Measurements from ENCODE around the gene SLC3A2.
"Not testable (repeated sequence)": the region's sequence is repeated elsewhere in the genome, so short reads cannot be mapped to it uniquely, and the experiment has no call there.

SLC3A2 gene

DNA sequence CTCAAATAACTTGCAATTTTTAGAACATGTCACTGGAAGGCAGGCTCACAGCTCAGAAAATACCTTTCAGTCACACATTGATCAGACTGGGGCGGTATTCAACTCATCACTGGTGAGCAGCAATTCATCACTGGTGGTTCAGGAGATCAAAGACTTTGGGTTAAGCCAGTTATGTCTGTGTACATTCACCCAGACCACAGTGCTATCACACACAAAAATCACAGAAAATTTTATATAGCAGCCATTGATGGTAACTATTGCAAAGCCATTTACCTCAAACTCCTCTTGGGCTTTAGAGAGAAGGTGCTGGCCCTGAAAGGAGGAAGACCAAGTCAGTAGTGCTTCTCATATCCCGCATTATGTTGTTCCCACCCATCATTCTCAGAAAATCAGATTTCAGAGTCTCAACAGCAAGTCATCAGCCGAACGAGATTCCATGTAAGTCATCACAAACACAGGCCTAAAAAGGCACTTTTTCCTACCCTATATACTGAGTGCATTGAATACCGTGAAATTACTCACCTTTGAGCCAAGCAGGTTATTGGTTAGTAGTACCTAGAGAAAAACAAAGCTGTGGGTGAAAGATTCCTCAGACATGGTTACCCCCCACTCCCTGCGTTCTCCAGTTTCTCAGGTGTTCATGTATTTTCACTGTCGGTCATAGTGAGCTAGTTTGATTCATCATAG lies 27.3 kb upstream of the SLC3A2 start:
- no peak for DNase-seq

DNA sequence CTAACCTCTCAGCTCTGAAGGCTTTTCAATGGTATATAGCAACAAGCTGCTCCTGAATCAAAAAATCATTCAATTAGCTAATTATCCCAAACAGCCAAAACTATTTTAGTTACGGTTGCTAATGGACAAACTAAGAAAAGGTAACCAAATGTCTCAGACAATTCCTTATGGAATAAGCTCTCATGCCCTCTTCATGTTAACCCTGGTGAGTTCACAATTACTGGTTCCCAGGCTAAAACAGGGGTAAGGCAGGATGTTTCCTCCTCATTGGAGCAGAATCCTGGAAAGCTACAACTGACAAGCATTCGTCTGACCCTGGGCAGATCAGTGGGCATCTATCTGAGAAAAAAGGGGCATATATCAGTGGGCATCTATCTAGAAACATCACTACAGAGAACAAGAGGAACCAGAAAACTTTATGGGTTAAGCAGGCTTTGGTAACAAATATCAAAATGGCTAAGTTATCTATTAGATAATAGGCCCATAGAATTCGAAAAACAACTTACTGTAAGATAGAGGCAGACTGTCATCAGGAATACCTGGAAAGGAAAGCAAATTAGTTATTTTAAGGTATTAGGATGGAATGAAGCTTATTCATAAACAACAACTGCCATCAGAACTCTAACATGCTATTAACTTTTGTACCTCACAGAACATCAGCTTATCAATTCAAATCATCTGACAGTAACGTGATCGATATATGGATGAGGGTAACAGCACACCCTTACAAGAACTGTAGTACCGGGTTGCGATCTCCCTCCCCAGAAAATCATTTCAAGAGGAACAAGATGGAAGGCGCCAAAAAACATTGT lies 26.5 kb upstream of the SLC3A2 start:
- DNase-seq, result no peak

DNA sequence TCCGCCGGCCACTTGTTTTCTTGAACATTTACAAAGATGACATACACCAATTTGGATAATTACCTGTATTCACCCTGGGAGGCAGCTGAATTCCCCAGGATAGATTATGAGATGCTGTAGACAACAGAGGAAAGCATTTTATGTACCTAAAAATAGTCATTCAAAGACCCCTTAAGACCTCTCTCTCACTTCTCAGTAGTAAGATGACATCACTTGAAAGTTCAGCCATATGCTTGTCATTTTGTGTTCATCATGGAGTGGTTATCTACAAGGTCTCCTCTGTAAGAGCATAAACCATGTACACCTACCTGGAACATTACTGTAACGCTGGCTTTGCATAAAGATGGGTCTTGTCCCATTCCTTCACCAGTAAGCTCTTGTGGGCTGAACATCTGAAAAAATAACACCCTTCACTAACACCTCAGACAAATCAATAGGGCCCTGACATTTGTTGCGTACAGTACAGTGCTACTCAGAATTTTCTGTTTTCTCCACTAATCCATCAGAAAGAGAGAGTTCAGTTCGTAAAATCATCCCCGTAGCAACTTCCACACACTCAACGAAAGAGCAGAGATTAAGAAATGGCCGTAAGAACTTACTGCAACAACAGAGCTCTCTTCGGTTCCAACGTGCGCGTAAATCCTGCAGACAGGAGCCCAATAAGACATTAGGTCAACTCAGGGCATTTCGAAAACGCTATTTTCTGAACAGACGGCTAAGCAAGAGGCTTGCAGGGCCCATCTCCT lies 25.7 kb upstream of the SLC3A2 start:
- DNase-seq, result no peak

DNA sequence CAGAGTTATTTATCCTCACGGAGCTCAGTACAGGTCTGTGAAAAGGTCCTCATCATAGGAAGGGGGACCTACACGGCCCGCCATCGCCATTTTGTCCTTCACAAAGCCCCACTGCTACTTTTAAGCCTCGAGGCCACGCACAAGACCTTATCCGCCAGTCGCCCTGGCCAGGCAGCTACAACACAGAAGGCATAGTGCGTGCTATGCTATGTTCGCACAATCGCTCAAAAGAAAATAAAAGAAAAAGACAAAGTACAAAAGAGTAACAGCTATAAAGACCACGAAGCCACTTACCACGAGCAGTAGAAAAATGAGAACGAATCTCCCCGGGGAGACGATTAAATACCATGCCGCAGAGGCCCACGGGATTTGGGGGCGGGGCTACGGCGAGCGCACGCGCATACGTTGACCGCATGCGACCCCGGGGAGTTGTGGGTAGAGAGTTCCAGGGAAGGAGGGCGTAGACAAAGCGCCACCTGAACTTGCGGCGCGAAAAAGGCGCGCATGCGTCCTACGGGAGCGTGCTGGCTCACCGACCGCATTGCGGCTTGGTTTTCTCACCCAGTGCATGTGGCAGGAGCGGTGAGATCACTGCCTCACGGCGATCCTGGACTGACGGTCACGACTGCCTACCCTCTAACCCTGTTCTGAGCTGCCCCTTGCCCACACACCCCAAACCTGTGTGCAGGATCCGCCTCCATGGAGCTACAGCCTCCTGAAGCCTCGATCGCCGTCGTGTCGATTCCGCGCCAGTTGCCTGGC lies 24.9 kb upstream of the SLC3A2 start:
- peak; percentile 97 for DNase-seq

DNA sequence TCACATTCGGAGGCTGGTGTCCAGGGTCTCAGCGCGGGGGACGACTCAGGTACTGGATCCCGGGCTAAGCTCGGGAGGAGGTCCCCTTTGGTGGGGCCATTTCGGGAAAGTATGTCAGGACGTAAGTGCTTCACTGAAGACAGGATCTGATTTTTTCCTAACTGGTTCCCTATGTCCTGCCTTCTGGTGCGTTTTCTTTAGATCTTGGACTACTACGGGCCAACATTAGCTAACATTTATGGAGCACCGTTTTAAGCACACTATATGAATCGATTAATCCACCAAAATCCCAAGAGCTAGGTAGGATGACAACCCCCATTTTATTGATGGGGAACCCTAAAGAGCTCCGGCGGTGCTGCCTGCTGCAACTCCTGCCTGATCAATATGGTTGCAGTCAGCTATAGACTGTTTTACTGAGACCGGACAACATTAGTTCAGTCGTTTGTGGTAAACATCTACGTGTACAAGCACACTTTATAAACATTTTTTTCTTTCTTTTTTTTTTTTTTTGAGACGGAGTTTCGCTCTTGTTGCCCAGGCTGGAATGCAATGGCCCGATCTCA lies 24.3 kb upstream of the SLC3A2 start:
- DNase-seq, result peak; percentile 58

DNA sequence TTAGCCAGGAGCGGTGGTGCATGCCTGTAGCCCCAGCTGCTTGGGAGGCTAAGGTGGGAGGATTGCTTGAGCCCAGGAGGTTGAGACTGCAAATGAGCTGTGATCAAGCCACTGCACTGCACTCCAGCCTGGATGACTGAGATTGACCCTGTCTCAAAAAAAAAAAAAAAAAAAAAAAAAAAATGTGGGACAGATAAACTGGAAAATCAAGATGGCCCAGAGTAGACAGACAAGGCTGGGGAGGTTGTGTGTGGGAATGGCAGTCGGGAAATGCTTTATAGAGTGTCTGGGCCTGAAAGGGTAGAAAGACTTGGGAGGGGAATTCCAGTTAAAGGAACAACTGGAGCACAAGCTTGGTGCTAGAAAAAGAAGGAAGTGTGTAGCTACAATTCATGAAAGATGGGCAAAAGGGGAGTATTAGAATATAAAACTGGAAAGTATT lies 23.1 kb upstream of the SLC3A2 start:
- DNase-seq, result no peak

DNA sequence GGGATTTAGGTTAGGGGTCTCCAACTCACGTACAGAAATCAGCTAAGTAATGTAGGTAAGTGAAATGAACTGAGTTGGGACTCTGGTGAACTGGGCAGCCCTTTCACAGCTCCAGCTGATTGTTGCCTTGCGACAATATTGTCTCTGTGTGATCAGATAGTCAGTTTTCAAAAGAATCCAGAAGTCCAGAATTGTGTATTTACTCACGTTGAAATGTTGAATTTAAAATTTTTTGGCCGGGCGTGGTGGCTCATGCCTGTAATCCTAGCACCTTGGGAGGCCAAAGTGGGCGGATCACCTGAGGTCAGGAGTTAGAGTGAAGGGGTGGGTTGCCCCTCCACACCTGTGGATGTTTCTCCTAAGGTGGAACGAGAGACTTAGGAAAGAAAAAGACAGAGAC lies 22.5 kb upstream of the SLC3A2 start:
- no peak for DNase-seq

DNA sequence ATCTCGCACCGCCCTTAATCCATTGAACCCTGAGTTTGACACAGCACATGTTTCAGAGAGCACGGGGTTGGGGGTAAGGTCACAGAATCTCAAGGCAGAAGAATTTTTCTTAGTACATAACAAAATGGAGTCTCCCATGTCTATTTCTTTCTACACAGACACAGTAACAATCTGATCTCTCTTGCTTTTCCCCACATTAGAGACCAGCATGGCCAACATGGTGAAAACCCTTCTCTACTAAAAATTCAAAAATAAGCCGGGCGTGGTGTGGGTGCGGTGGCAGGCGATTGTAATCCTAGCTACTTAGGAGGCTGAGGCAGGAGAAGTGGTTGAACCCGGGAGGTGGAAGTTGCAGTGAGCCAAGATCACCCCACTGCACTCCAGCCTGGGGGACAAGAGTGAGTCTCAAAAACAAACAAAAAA lies 21.4 kb upstream of the SLC3A2 start:
- not testable (repeated sequence) for DNase-seq

DNA sequence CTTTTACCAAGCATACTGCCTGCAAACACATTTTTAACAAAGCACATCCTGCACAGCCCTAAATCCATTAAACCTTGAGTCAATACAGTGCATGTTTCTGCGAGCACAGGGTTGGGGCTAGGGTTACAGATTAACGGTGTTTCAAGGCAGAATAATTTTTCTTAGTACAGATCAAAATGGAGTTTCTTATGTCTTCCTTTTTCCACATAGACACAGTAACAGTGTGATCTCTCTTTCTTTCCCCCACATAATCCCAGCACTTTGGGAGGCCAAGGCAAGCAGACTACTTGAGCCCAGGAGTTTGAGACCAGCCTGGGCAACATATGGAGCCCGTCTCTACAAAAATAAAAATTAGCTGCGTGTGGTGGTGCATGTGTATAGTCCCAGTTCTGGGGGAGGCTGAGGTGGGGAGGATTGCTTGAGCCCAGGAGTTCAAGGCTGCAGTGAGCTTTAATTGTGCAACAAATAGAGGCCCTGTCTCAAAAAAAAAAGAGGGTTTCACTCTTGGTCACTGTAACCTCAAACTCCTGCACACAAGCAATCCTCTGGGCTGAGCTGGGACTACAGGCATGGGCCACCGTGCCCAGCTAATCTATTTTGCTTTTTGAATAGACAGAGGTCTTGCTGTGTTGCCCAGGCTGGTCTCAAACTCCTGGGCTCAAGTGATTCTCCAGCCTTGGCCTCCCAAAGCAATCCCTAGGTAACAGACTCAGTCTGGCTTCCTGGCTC lies 19.7 kb upstream of the SLC3A2 start:
- no peak for DNase-seq

DNA sequence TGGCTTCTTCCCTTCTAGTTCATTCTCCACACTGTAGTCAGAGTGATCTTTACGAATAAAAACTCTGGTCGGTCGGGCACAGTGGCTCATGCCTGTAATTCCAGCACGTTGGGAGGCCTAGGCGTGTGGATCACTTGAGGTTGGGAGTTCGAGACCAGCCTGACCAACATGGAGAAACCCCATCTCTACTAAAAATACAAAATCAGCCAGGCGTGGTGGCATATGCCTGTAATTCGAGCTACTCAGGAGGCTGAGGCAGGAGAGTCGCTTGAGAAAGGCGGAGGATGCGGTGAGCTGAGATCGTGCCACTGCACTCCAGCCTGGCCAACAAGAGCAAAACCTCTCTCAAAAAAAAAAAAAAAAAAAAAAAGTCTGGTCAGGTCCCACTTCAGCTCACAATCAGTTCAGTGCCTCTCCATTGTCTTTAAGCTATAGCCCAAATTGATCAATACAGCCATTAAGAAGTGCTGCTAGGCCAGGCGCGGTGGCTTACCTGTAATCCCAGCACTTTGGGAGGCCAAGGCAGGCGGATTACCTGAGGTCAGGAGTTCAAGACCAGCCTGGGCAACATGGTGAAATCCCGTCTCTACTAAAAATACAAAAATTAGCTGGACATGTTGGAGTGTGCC lies 19.0 kb upstream of the SLC3A2 start:
- DNase-seq, result not testable (repeated sequence)

DNA sequence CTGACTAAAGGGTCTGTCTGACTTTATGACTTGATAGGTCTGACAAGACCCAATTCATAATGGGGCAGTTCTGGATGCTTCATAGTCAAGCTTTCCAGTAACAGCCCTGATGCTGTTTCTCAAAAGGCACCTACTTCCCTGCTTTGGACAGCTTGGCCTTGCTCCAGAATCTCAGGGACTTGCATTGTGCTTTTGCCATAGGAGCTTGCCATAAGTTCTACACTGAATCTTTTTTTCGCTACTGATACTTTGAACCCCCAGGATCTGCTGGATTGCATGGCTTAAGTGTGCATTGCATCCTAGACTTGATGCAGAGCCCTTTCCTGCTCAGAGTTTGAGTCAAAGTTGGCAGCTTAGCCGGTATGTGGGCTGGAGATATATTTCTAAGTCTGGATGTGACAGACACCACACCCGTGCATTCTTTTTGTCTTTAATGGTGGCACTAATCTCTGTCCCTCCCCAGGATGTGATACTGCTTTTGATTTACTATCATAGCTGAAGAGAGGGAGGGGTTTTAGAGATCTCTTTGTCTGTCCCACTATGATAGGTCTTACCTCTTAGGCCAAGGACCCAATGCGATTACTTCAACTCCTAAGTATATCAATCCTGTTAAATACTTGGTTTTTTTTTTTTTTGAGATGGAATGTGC lies 16.9 kb upstream of the SLC3A2 start:
- no peak for DNase-seq

DNA sequence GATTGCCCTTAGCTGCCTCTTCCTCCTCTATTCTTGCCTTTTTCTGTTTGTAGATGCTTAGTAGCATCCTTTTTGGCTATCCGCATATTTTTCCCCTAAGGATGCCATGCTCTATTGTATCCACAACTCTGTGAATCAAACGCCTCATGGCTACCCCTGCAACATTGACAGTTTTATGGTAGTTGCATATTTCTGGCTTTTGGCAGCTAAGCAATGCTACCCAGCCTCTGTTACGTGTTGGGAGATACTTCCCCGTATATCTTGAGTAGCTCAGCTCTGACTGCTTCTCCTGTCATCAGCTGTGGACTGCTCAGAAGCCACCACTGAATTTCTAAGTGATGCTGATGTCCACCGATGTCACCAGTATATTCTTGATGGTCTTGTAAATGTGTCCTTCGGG lies 15.1 kb upstream of the SLC3A2 start:
- DNase-seq, result no peak

DNA sequence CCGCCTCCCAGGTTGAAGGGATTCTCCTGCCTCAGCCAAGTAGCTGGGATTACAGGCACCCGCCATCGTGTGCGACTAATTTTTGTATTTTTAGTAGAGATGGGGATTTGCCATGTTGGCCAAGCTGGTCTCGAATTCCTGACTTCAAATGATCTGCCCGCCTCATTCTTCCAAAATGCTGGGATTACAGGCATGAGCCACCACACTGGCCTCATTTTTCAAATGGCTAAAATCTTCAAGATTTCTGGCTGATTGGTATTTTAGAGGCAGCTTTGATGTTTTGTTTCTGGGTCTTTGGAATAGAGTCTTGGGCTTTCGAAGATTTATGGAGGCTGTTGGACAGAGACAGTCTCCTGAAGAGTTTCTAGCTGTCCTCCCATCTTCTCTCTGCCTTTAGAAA lies 5.8 kb upstream of the SLC3A2 start:
- DNase-seq, result no peak

DNA sequence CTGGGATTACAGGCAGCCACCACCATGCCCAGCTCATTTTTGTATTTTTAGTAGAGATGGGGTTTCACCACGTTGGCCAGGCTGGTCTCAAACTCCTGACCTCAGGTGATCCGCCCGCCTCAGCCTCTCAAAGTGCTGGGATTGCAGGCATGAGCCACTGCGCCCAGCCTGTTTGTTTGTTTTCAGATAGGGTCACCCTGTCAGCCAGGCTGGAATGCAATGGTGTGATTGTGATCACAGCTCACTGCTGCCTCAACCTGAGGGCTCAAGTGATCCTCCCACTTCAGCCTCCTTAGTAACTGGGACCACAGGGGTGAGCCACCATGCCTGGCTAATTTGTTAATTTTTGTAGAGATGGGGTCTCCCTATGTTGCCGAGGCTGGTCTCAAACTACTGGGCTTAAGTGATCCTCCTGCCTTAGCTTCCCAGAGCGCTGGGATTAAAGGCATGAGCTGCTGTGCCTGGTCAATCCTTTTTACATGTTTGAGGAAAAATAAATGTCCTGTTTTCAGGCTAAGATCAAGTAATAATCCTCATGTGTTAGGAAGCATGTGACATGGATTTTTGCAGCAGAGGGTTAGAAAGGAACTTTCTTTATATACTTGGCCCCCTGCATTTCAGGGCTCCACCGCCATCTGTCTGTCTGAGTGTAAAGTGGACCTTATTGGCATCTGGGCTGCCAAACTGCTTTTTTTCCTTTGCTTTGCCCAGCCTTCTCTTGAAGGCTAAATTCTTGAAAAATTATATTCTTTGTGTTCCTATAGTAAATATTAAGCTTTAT lies 4.8 kb upstream of the SLC3A2 start:
- no peak for DNase-seq

DNA sequence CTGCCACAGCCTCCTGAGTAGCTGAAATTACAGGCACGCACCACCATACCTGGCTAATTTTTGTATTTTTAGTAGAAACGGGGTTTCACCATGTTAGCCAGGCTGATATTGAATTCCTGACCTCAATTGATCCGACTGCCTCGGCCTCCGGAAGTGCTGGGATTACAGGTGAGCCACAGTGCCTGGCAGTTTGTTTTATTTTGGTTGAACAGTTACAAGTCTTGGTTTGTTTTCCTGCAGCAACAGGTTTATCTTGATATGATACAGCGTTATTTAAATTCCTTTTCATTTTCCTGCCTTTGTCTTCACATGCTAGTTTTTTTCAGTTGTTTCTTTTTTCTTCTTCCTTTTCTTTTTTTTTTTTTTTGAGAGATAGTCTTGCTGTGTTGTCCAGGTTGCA lies 4.0 kb upstream of the SLC3A2 start:
- no peak for DNase-seq

DNA sequence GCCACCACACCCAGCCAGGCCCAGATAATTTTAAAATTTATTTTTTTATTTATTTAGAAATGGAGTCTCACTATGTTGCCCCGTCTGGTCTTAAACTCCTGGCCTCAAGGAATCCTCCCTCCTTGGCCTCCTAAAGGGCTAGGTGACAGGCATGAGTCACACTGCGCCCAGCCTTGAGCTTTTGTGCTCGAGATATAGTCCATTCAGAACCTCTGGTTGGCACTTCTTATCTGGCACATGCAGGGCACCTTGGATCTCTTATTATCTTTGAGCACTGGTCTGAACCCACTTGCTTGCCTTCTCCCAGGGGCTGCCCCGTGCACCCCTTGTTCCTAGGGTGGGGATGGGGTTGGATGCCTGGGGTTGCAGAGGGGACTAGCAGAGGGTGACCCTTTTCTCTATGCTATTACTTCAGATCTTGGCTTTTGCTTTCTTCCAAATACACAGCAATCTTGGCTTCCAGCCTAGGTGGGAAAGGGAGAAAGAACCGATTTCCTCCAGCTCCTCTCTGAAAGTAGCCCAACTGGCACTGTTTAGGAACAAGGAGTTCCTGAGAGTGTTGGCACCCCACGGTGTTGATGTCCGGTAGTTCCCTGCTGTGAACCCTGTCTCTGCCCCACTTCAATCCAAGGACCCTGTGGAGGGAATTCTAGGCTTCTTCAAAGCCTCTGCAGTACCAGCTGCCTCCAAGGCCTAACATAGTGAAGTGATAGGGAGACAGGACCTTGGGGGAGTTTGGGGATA lies 1.3 kb upstream of the SLC3A2 start:
- DNase-seq, result no peak

DNA sequence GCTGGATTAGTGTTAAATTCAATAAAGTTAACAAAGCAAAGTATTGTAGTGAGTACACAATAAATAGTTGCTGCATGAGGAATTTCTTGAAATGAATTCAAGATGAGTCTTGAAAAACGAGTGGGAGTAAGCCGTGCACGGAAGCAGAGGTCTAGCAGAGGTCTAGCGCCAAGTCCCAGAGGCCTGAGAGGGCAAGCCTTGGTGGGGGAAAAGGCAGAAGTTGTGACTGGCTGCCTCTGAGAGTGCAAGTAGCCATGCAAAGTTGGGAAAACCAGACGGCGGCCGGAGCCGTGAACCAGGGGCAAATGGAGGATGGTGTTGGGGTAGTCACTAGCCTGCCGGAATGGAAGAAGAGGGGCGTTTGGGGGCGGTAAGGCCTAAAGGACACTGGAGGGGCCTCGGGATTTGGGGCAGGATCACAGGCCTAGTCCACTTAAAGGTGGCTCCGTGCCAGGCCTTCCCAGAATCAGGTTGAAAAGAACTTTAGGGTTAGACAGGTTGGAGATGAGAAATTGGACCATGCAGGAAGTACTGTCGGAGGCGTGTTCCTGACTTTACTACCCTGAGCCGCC lies 379 bp upstream of the SLC3A2 start:
- DNase-seq, result no peak

DNA sequence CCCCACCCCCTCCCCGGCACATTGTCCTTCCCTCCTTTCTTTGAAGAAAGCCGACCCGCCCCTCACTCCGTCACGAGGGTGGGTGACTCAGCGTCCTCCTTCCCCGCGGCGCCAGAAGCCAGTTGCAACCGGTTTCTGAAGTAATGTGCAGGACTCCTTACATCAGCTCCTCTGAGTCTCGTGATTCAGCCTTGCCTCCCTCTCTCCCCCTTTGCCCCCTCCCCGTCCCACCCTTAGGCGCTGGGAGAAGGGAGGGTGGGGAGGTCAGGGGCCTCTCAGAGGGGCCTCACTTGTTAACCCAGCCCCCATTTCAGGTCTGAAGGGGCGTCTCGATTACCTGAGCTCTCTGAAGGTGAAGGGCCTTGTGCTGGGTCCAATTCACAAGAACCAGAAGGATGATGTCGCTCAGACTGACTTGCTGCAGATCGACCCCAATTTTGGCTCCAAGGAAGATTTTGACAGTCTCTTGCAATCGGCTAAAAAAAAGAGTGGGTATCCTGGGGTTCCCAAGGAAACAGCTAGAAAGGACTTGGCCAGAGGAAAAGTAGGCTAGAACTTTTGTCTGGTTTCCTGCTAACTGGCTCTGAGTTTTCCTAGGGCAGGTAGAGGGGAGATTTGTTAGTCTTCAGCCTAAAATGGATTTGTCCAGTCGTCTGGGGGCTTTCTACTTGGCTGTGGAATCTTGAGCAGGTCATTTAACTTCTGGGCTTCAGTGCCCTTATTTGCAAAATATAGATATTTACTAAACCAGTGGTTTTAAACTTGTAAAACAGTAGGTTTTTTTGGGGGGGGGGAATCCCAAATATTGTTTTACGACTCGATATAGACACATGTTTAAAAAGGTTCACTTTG lies 1.1 kb downstream of the SLC3A2 start:
- DNase-seq, result peak; percentile 82
